Endodermal cell (in vitro differentiated cells): ENCODE data around the gene COL5A1. TPM values are rescaled to one million over a fixed set of nuclear protein-coding genes. Genes with fewer than 3 reads are reported as not detected.

Experiments
- DNase-seq: peaks from one replicate; pipeline ENCODE4 v3.0.0-alpha.2; 2017
- H3K27ac ChIP-seq: 2 replicates; pipeline ENCODE4 v1.5.1; 2013; ENCODE audit warnings: mild to moderate bottlenecking, low read depth, low read length, moderate library complexity
- H3K27me3 ChIP-seq: 2 replicates; pipeline ENCODE4 v1.6.1; 2013; ENCODE audit warnings: mild to moderate bottlenecking, low read length, moderate library complexity; ENCODE audit not compliant: insufficient read depth, control insufficient read depth, poor library complexity, severe bottlenecking
- H3K36me3 ChIP-seq: 2 replicates; pipeline ENCODE4 v1.7.0; 2013; ENCODE audit warnings: mild to moderate bottlenecking, low read length, moderate library complexity; ENCODE audit not compliant: control insufficient read depth, insufficient read depth
- H3K4me1 ChIP-seq: one replicate; pipeline ENCODE4 v1.7.0; 2013; ENCODE audit warnings: low read length; ENCODE audit not compliant: control insufficient read depth, insufficient read depth
- H3K4me3 ChIP-seq: 2 replicates; pipeline ENCODE4 v1.5.1; 2013; ENCODE audit warnings: mild to moderate bottlenecking, low read length, moderate library complexity
- H3K9ac ChIP-seq: 2 replicates; pipeline ENCODE4 v1.6.1; 2013; ENCODE audit warnings: mild to moderate bottlenecking, low read length, moderate library complexity; ENCODE audit not compliant: poor library complexity, severe bottlenecking; ENCODE audit errors: extremely low read depth
- H3K9me3 ChIP-seq: 2 replicates; pipeline ENCODE4 v1.6.1; 2013; ENCODE audit warnings: mild to moderate bottlenecking, low read length, moderate library complexity; ENCODE audit not compliant: control insufficient read depth
- H3K27ac Mint-ChIP-seq: 2 replicates; pipeline ENCODE4 v1.8.0; 2020; ENCODE audit warnings: mixed read lengths
- H3K27me3 Mint-ChIP-seq: 2 replicates; pipeline ENCODE4 v1.8.0; 2021; ENCODE audit warnings: mild to moderate bottlenecking, mixed read lengths; ENCODE audit not compliant: insufficient read depth
- H3K36me3 Mint-ChIP-seq: 2 replicates; pipeline ENCODE4 v1.8.0; 2020; ENCODE audit warnings: low read depth, mixed read lengths
- H3K4me1 Mint-ChIP-seq: 2 replicates; pipeline ENCODE4 v1.8.0; 2020; ENCODE audit warnings: mixed read lengths
- H3K4me3 Mint-ChIP-seq: 2 replicates; pipeline ENCODE4 v1.8.0; 2020; ENCODE audit warnings: mild to moderate bottlenecking, moderate library complexity, mixed read lengths
- H3K9me3 Mint-ChIP-seq: 2 replicates; pipeline ENCODE4 v1.8.0; 2020; ENCODE audit warnings: mild to moderate bottlenecking, mixed read lengths
- WGBS, 2 experiments: methylation state at CpG; one replicate each; pipeline versions ENCODE4 v1.1.5 to v1.1.7; 2013; ENCODE audit warnings: missing lambda C conversion rate in 2 of 2, mixed read lengths in 1 of 2; ENCODE audit not compliant: insufficient coverage in 1 of 2, insufficient read length in 1 of 2; 5-methylcytosine and 5-hydroxymethylcytosine counted together
- total RNA-seq, 2 donors: library from RNA; stranded (reverse); fragmentation: NEBNext Ultra II Directional in 1 of 2; extraction: Animal tissue kit (Norgen Biotek cat#: 25700) in 1 of 2; gene quantifications; 2 replicates in 1 of 2; 3 replicates in 1 of 2; pipeline ENCODE4 v1.2.1, GENCODE V29; 2021
- TF ChIP-seq, protein P1 (sequence below): fragments of 200-600 bp; sonication (generic); conservative IDR thresholded peaks from 2 replicates; pipeline ENCODE4 v1.5.0; 2021; ENCODE audit warnings: antibody characterized with exemption, mild to moderate bottlenecking

COL5A1 gene
- total RNA-seq, 2 donors from 2014 or later = 65.3 to 76.6 TPM

DNA sequence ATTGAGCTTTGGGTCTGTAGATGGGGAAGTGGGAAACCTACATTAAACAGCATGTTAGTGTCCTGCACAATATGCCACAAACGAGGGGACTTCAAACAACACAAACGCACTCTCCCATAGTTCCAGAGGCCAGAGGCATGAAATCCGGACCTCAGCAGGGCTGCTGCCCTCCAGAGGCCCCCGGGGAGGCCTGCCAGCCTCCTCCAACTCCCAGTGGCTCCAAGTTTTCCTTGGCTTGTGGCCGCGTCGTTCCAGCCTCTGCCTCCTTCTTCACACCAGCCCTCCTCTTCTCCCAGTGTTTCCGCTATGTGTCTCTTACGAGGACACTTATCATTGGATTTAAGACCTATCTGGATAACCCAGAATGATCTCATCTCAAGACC lies 13.3 kb upstream of the COL5A1 start:
- H3K27ac Mint-ChIP-seq = no peak overlapping the region
- TF ChIP-seq, protein P1, sequence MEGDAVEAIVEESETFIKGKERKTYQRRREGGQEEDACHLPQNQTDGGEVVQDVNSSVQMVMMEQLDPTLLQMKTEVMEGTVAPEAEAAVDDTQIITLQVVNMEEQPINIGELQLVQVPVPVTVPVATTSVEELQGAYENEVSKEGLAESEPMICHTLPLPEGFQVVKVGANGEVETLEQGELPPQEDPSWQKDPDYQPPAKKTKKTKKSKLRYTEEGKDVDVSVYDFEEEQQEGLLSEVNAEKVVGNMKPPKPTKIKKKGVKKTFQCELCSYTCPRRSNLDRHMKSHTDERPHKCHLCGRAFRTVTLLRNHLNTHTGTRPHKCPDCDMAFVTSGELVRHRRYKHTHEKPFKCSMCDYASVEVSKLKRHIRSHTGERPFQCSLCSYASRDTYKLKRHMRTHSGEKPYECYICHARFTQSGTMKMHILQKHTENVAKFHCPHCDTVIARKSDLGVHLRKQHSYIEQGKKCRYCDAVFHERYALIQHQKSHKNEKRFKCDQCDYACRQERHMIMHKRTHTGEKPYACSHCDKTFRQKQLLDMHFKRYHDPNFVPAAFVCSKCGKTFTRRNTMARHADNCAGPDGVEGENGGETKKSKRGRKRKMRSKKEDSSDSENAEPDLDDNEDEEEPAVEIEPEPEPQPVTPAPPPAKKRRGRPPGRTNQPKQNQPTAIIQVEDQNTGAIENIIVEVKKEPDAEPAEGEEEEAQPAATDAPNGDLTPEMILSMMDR = no peak
- H3K36me3 ChIP-seq = no peaks in the 10 kb centered on the region
- H3K4me3 ChIP-seq = no peak overlapping the region
- 92 to 95% methylated on average over 9 of the region's 9 CpGs for WGBS, 2 experiments
- H3K27me3 Mint-ChIP-seq = no peaks in the 10 kb centered on the region
- peak; percentile 28 for DNase-seq
- H3K9me3 Mint-ChIP-seq = no peaks in the 10 kb centered on the region
- H3K27me3 ChIP-seq = no peaks in the 10 kb centered on the region
- H3K4me1 ChIP-seq = no peaks in the 10 kb centered on the region
- H3K9me3 ChIP-seq = no peaks in the 10 kb centered on the region
- no peak overlapping the region for H3K4me3 Mint-ChIP-seq
- H3K27ac ChIP-seq = no peak overlapping the region
- no peak overlapping the region for H3K9ac ChIP-seq
- peaks cover 16% of the 10 kb centered on the region for H3K4me1 Mint-ChIP-seq
- no peaks in the 10 kb centered on the region for H3K36me3 Mint-ChIP-seq

DNA sequence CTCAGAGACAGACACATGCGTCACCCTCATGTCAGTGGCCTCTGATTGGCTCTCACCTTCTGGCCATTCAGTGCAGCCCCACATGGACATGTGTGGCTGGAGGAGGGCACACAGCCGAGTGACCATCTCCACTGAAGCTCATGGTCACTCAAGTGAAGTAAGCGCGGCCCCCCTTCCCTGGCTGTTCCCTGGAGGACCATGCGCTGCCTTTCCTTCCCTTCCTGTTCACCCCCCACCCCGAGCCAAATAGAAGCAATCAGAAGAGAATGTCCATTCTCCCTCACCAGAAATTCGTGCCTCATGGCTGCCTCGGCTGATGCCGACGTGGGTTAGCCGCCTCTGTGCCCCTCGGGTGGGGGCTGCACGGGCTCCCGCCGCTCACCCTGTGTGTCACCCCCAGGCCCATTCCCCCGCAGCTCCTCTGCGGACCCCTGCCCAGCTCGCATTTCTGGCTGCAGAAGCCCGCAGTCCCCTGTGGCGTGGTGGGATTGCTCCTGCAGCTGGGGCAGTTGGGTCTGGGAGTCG lies 12.5 kb upstream of the COL5A1 start:
- Histone ChIP-seq H3K27ac (no peak overlapping the region), H3K4me3 (no peak overlapping the region), H3K9ac (no peak overlapping the region), H3K9me3 (no peaks in the 10 kb centered on the region), H3K36me3 (no peaks in the 10 kb centered on the region), H3K27me3 (no peaks in the 10 kb centered on the region), H3K4me1 (no peaks in the 10 kb centered on the region)
- H3K9me3 Mint-ChIP-seq = no peaks in the 10 kb centered on the region
- H3K27ac Mint-ChIP-seq = no peak overlapping the region
- peak; percentile 10 for DNase-seq
- H3K36me3 Mint-ChIP-seq = no peaks in the 10 kb centered on the region
- TF ChIP-seq, protein P1 = no peak
- 93 to 94% methylated on average over 11 to 21 of the region's 21 CpGs for WGBS, 2 experiments
- no peak overlapping the region for H3K4me3 Mint-ChIP-seq
- peaks cover 14% of the 10 kb centered on the region for H3K4me1 Mint-ChIP-seq
- no peaks in the 10 kb centered on the region for H3K27me3 Mint-ChIP-seq

DNA sequence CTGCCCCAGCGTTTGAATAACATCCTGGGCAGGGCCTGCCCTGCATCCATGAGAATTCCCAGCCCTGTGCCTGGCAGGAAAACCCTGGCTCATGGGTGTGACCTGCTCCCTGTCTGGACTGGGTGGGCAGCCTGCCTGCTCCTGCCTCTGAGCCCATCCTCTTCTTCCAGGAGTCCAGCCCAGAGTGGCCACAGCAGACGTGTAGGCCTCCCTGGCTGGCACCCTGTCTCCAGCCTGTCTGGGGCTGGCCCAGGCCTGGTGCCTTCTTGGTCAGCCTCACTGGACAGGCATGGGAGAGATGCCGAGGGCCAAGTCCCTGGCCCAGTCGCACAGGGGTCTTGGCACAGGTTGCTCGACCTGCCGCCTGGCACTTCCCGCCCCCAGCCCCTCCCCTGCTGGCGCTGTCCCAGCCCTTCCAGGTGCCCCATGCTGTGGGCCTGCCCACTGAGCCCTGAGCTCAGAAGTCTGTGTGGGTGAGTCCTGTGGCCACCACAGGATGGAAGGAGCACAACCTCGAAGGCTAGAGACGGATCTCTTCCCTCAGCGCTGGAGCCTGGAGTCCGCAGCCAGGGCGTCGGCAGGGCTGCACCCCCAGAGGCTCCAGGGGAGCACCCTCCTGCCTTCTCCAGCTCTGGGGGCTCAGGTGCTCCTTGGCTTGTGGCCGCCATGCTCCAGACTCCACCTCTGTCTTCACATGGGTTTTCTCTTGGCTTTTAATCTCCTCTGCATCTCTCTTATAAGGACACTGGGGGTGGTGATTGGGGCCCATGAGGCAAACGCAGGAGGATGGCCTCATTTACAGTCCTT lies 11.8 kb upstream of the COL5A1 start:
- peak; percentile 30 for DNase-seq
- H3K27ac ChIP-seq = no peak overlapping the region
- 94 to 96% methylated on average over 10 to 16 of the region's 16 CpGs for WGBS, 2 experiments
- no peak overlapping the region for H3K4me3 ChIP-seq
- no peak overlapping the region for H3K9ac ChIP-seq
- TF ChIP-seq, protein P1 = no peak
- H3K4me1 ChIP-seq = no peaks in the 10 kb centered on the region
- no peaks in the 10 kb centered on the region for H3K27me3 Mint-ChIP-seq
- H3K36me3 ChIP-seq = no peaks in the 10 kb centered on the region
- no peaks in the 10 kb centered on the region for H3K27me3 ChIP-seq
- H3K27ac Mint-ChIP-seq = no peak overlapping the region
- H3K4me1 Mint-ChIP-seq = peaks cover 13% of the 10 kb centered on the region
- no peak overlapping the region for H3K4me3 Mint-ChIP-seq
- H3K9me3 Mint-ChIP-seq = no peaks in the 10 kb centered on the region
- H3K9me3 ChIP-seq = no peaks in the 10 kb centered on the region
- H3K36me3 Mint-ChIP-seq = no peaks in the 10 kb centered on the region
